Hindlimb muscle (tissue), 1 donor: ENCODE measurements around the gene PLB1. TPM values are rescaled to one million over a fixed set of nuclear protein-coding genes. Genes with fewer than 3 reads are reported as not detected.

Experiments
- DNase-seq: peaks from one replicate; pipeline ENCODE4 v3.0.0-alpha.2; 2013
- polyA plus RNA-seq: library from polyadenylated mRNA; unstranded; fragments of 120-200 nt; gene quantifications from one replicate; pipeline ENCODE4 v1.2.1, GENCODE V29; 2013; ENCODE audit not compliant: insufficient read length

The PLB1 gene
- polyA plus RNA-seq, 1 donor = 2.4 TPM

GRCh38 chr2:28593160-28593755 is 97.4 kb downstream of the PLB1 start:
- no peak for DNase-seq

- no peak for DNase-seq
These were observed 98.1 kb downstream of the PLB1 start for GRCh38 chr2:28594000-28594331.

- peak; percentile 83 for DNase-seq
These were observed 98.7 kb downstream of the PLB1 start for GRCh38 chr2:28594332-28595108.

- DNase-seq = no peak
These were observed 99.5 kb downstream of the PLB1 start for GRCh38 chr2:28595323-28595722.

DNA sequence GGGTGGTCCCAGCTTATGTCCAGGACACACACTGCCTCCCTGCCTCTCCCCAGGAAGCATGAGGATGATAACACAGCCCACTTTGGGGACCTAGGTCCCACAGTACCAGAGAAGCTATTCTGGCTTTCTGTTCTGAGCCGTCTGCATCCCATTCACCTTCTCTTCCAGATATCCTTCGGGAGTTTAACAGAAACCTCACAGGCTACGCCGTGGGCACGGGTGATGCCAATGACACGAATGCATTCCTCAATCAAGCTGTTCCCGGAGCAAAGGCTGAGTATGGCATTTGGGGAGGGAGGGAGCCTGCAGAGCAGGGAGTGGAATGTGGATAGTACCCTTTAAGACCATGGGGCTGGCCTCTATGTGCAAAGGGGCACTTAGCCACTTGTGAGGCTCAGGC is 102.6 kb downstream of the PLB1 start:
- no peak for DNase-seq

DNA sequence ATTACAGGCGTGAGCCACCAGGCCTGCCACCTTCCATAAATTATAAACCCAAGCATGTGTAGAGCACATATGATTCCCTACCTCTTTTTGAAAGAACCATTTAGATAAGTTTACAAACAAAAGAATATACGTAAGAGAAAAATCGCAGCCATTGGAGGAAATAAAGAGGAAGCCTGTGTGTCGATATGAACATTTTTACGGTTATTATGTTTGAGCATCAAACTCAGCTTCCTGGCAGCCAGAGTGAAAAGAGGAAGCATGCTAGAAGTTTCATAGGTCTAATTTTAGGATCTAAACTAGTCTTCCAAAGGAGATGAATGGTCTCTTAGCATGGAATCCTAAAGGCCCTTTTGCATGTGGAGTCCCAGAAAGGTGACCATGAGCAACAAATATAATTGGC is 104.3 kb downstream of the PLB1 start:
- DNase-seq = no peak

DNA sequence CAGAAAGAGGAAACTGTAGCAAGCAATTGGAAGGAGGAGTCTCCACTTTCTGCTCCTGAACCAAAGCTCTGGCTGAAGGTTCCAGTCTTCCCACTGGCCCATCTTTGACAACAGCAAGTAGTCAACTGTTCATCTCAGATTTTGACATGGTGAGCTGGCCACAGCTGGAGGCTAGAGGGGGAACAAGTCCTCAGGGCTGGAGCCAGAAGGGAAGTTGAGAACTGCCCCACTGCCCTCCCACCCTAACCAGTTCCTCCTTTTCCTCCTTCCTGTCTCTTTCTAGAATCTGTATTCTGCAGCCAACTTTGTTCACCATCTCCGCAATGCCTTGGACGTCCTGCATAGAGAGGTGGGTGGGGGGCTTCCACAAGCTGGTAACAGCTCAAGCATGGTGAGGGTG is 105.8 kb downstream of the PLB1 start:
- no peak for DNase-seq

- DNase-seq = no peak
These were observed 106.3 kb downstream of the PLB1 start for GRCh38 chr2:28602136-28602660.

GRCh38 chr2:28602751-28603639 is 107.1 kb downstream of the PLB1 start:
- DNase-seq = no peak

- no peak for DNase-seq
These were observed 108.0 kb downstream of the PLB1 start for GRCh38 chr2:28603821-28604220.

GRCh38 chr2:28604284-28604843 is 108.5 kb downstream of the PLB1 start:
- no peak for DNase-seq

DNA sequence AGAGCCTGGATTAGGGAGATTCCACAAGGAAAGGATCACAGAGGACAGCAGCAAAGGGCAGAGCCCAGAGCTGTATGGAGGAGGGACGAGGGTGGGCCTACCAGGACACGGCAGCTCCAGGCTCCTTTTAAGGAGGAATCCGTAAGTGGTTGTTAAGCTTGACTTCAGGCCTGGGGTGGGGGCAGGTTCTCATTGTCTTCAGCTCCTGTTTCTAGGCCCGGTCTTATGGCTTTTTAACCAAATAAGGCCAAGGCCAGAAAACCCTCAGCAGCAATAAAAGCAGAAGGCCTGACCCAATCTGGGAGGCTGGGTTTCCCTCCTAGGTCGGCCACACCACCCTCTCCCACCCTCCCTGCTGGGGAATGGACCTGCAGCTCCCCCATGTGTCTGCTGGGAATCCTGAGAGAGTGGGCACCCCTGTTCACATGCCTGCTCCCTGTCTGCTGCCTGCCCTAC is 111.2 kb downstream of the PLB1 start:
- no peak for DNase-seq

GRCh38 chr2:28607730-28608499 is 112.1 kb downstream of the PLB1 start:
- DNase-seq = no peak

GRCh38 chr2:28608500-28609424 is 112.9 kb downstream of the PLB1 start:
- no peak for DNase-seq

- no peak for DNase-seq
These were observed 114.8 kb downstream of the PLB1 start for GRCh38 chr2:28610583-28611201.

DNA sequence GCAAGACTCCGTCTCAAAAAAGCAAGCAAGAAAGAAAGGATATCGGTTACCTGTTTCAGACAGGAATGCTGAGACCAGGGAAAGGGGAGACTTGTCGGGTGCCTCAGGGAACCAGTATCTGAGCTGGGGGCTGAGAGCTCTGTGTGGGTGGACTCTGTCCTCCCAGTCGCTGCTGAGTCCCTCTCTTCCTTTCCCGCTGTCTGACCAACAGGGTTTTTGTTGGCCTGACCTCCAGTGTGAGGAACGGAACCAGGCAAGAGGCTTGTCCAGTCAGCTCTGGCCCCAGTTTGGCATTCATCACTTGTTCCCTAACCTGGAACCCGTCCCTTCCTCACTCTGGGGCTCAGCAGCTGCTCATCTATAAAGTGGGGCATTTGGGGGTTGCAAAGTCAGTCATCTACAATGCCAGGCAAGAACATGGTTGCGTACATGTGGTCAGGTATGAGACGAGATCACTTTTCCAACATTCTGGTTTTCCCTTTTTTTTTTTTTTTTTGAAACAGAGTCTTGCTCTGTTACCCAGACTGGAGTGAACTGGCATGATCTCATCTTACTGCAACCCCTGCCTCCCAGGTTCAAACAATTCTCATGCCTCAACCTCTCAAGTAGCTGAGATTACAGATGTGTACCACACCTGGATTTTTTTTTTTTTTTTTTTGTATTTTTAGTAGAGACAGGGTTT is 116.4 kb downstream of the PLB1 start:
- DNase-seq = no peak

DNA sequence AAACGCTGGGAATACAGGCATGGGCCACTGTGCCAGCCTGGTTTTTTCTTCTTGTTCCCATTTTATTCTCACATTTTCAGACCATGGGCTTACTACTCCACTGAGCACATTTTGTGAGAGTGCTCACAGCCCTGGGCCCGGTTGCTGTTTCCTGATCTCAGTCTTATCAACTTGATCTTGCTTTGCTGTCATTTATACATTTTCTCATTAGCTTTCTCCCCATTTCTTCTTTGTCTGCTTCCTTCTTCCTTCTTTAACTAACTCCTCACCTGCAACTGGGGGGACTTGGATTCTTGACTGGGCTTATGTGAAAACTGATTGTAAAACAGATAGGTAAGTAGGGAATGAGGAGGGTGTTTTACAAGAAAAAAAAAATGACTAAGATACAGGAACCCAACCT is 117.3 kb downstream of the PLB1 start:
- DNase-seq = no peak

GRCh38 chr2:28613633-28614501 is 118.0 kb downstream of the PLB1 start:
- no peak for DNase-seq

DNA sequence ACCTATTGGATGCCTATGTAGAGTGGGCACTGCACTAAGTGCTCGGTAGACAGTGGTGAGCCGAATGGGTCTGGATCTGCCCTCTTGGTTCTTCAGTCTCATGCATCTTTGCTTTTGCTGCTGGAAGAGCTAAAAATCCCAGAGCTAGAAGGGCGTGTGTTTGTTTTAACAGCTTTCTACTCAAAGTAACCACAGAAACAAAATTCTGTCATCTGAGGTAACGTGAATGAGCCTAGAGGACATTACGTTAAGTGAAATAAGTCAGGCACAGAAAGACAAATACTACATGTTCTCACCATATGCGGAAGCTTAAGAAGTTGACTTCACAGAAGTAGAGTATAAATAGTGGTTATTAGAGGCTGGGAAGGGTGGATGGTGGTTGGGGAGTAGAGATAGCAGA is 119.8 kb downstream of the PLB1 start:
- no peak for DNase-seq
